Hepatocyte (in vitro differentiated cells): ENCODE results near the gene SLC16A8.

Experiments used
- EZH2 ChIP-seq: fragments of 200-600 bp; sonication (generic); IDR thresholded peaks from 2 replicates; pipeline ENCODE4 v1.6.1; 2016; ENCODE audit warnings: antibody characterized with exemption, mild to moderate bottlenecking, borderline replicate concordance
- EZH2phosphoT487 ChIP-seq: fragments of 200-600 bp; sonication (generic); IDR thresholded peaks from one replicate; pipeline ENCODE4 v1.6.1; 2018; ENCODE audit warnings: antibody characterized with exemption, mild to moderate bottlenecking, low read depth, moderate library complexity; ENCODE audit not compliant: unreplicated experiment, severe bottlenecking
- TF ChIP-seq, protein P1 (sequence below): fragments of 200-600 bp; sonication (generic); IDR thresholded peaks from 2 replicates; pipeline ENCODE4 v1.5.1; 2016; ENCODE audit warnings: antibody characterized with exemption, mild to moderate bottlenecking; ENCODE audit not compliant: poor library complexity

- TF ChIP-seq, protein P1, sequence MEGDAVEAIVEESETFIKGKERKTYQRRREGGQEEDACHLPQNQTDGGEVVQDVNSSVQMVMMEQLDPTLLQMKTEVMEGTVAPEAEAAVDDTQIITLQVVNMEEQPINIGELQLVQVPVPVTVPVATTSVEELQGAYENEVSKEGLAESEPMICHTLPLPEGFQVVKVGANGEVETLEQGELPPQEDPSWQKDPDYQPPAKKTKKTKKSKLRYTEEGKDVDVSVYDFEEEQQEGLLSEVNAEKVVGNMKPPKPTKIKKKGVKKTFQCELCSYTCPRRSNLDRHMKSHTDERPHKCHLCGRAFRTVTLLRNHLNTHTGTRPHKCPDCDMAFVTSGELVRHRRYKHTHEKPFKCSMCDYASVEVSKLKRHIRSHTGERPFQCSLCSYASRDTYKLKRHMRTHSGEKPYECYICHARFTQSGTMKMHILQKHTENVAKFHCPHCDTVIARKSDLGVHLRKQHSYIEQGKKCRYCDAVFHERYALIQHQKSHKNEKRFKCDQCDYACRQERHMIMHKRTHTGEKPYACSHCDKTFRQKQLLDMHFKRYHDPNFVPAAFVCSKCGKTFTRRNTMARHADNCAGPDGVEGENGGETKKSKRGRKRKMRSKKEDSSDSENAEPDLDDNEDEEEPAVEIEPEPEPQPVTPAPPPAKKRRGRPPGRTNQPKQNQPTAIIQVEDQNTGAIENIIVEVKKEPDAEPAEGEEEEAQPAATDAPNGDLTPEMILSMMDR, result no peak
- no peak for TF ChIP-seq EZH2phosphoT487
- TF ChIP-seq EZH2, result no peak
Measured at GRCh38 chr22:38051261-38051660, 32.7 kb downstream of the SLC16A8 start.
